ENCODE results near the gene SRGAP1. TPM values are rescaled to one million over a fixed set of nuclear protein-coding genes. Genes with fewer than 3 reads are reported as not detected.
A peak's percentile ranks its signal among the peaks of the same experiment; 100 is the strongest.
"Not testable (repeated sequence)": the region's sequence is repeated elsewhere in the genome, so short reads cannot be mapped to it uniquely, and the experiment has no call there.

SRGAP1 gene
- total and polyA plus RNA-seq, 9 of the 15 experiments (the other 6 are each of a cell fraction or from before 2014, with no cell fraction given): 0.01 to 0.13 (median 0.04) TPM; not detected in 3

- FAIRE-seq: no peak
- in situ Hi-C loops (cut with MboI): no loop called here
Observed at GRCh38 chr12:64160711-64161060, 316.2 kb downstream of the SRGAP1 start.

GRCh38 chr12:64166606-64167005, 322.1 kb downstream of the SRGAP1 start:
- H2AFZ ChIP-seq (ENCODE audit: low read depth, low read length); H3K27me3 ChIP-seq (ENCODE audit: control insufficient read depth in 2 of 2, insufficient read depth in 2 of 2, low read length in 2 of 2); DNase-seq (ENCODE audit: extremely low read depth in 1 of 4, low spot score in 3 of 4); H3K79me2 ChIP-seq (ENCODE audit: control insufficient read depth, insufficient read depth, low read length); H3K4me1 ChIP-seq (replicated peaks in 1 of 2; ENCODE audit: control insufficient read depth in 2 of 2, insufficient read depth in 2 of 2, low read length in 2 of 2); intact Hi-C loops (cut with micrococcal nuclease); H3K4me3 ChIP-seq; H3K9me3 ChIP-seq (replicated peaks; ENCODE audit: control insufficient read depth, insufficient read depth, low read depth, low read length); CTCF ChIA-PET (ENCODE audit: low intra/inter-chr PET ratio); BruUV-seq (replicated peaks); FAIRE-seq; H3K4me2 ChIP-seq (ENCODE audit: insufficient read depth, low read length); H3K27ac ChIP-seq (ENCODE audit: extremely low read depth, low read depth, low read length); H4K20me1 ChIP-seq (replicated peaks; ENCODE audit: control insufficient read depth, insufficient read depth, low read length); H3K9me1 ChIP-seq (ENCODE audit: control insufficient read depth, insufficient read depth, low read length); H3K9ac ChIP-seq (ENCODE audit: insufficient read depth in 1 of 2, low read depth in 2 of 2, low read length in 2 of 2); in situ Hi-C loops (cut with MboI); H3K36me3 ChIP-seq (ENCODE audit: control insufficient read depth, insufficient read depth, low read length); ATAC-seq: not testable (repeated sequence)
- WGBS (ENCODE audit: insufficient coverage, low coverage, missing lambda C conversion rate): 0% methylated on average over 3 of the region's 3 CpGs
- POLR2A ChIA-PET: interaction anchor here (0.6 kb wide), 1 partner anchor 15 kb away, joined by 4 read pairs; no protein-coding TSS in a partner anchor

More at GRCh38 chr12:64160711-64161060, 316.2 kb downstream of the SRGAP1 start:
- H4K20me1 ChIP-seq (replicated peaks; ENCODE audit: control insufficient read depth, insufficient read depth, low read length): no peaks in the 10 kb centered on the region; the same call in 1 of the 2 replicates
- H3K27ac ChIP-seq (ENCODE audit: extremely low read depth, low read depth, low read length): no peak overlapping the region
- ATAC-seq: no peak
- no peaks in the 10 kb centered on the region for H3K79me2 ChIP-seq (ENCODE audit: control insufficient read depth, insufficient read depth, low read length)
- POLR2A ChIA-PET: no interaction called here
- H3K4me2 ChIP-seq (ENCODE audit: insufficient read depth, low read length): no peak overlapping the region
- no peaks in the 10 kb centered on the region for H3K36me3 ChIP-seq (ENCODE audit: control insufficient read depth, insufficient read depth, low read length)
- H3K4me1 ChIP-seq (replicated peaks in 1 of 2; ENCODE audit: control insufficient read depth in 2 of 2, insufficient read depth in 2 of 2, low read length in 2 of 2): no peaks in the 10 kb centered on the region
- no peak overlapping the region for H3K9ac ChIP-seq (ENCODE audit: insufficient read depth in 1 of 2, low read depth in 2 of 2, low read length in 2 of 2)
- intact Hi-C loops (cut with micrococcal nuclease): no loop called here
- H3K4me3 ChIP-seq: no peak overlapping the region
- no peak for TF ChIP-seq NRF1 (conservative IDR thresholded peaks at IDR 0.05 in 1 of 2, IDR thresholded peaks at IDR 0.05 in 1 of 2)
- TF ChIP-seq ZMIZ1 (IDR thresholded peaks at IDR 0.05; ENCODE audit: low read depth in 2 of 2, low read length in 2 of 2): no peak
- TF ChIP-seq ZNF146 (CRISPR knock-in tag; IDR thresholded peaks at IDR 0.05; ENCODE audit: unreplicated experiment): no peak
- TF ChIP-seq ZKSCAN8 (CRISPR knock-in tag; IDR thresholded peaks at IDR 0.05): no peak
- TF ChIP-seq MAFF (IDR thresholded peaks at IDR 0.05; ENCODE audit: low read length): no peak
- TF ChIP-seq ZNF583 (CRISPR knock-in tag; IDR thresholded peaks at IDR 0.05): no peak
- TF ChIP-seq CEBPG (CRISPR knock-in tag; IDR thresholded peaks at IDR 0.05): no peak
- TF ChIP-seq CEBPG (tag; conservative IDR thresholded peaks at IDR 0.05 in 1 of 2, IDR thresholded peaks at IDR 0.05 in 1 of 2): peak in 1 of 2 experiments; percentile 69; a peak in 2 of 4 replicates
- TF ChIP-seq ZFP30 (CRISPR knock-in tag; IDR thresholded peaks at IDR 0.05; ENCODE audit: borderline replicate concordance): no peak
- H3K27me3 ChIP-seq (ENCODE audit: control insufficient read depth in 2 of 2, insufficient read depth in 2 of 2, low read length in 2 of 2): peaks cover 2 to 3% of the 10 kb centered on the region in 2 experiments; a peak in 3 of 5 replicates
- H3K9me1 ChIP-seq (ENCODE audit: control insufficient read depth, insufficient read depth, low read length): no peaks in the 10 kb centered on the region
- DNase-seq (ENCODE audit: extremely low read depth in 1 of 4, low spot score in 3 of 4): no peak
- CTCF ChIA-PET (ENCODE audit: low intra/inter-chr PET ratio): no interaction called here
- 0% methylated on average over 2 of the region's 2 CpGs for WGBS (ENCODE audit: insufficient coverage, low coverage, missing lambda C conversion rate)
- H2AFZ ChIP-seq (ENCODE audit: low read depth, low read length): no peak overlapping the region
- no peaks in the 10 kb centered on the region for H3K9me3 ChIP-seq (replicated peaks; ENCODE audit: control insufficient read depth, insufficient read depth, low read depth, low read length)
- no TSS peak for BruUV-seq (replicated peaks)

All from K562 (cell line).